SK-N-SH (cell line): Measurements from ENCODE around the gene ETFA. TPM values are rescaled to one million over a fixed set of nuclear protein-coding genes. Genes with fewer than 3 reads are reported as not detected.

Source experiments
- CTCF ChIA-PET: fragments of 300-600, 350-600 bp; formaldehyde crosslinking; extraction: SDS; loops from one replicate; lab custom pipeline; 2021; lab: Yijun Ruan, JAX
- POLR2A ChIA-PET: fragments of 350-600 bp; sonication (Branson Sonifier 250); formaldehyde crosslinking; extraction: SDS; loops from one replicate; lab custom pipeline; 2020; ENCODE audit warnings: antibody characterized with exemption, inconsistent platforms; lab: Yijun Ruan, JAX
- DNase-seq: peaks from one replicate; pipeline ENCODE4 v3.0.0; 2012
- H2AFZ ChIP-seq: fragments of 200-600 bp; sonication (generic); 2 replicates; pipeline ENCODE4 v1.8.1; 2016; ENCODE audit warnings: antibody characterized with exemption, mild to moderate bottlenecking, low read depth
- H3F3A ChIP-seq: fragments of 200-600 bp; sonication (generic); replicated peaks from 2 replicates; pipeline ENCODE3; 2016; ENCODE audit warnings: antibody characterized with exemption, mild to moderate bottlenecking; ENCODE audit not compliant: insufficient read depth
- H3K27ac ChIP-seq, 2 experiments: fragments of 200-500 bp in 1 of 2; fragments of 200-600 bp in 1 of 2; sonication (Bioruptor generic) in 1 of 2; sonication (generic), shearing (Covaris generic) in 1 of 2; 2 replicates each; pipeline versions ENCODE4 v1.5.1 to v1.6.1; 2014 to 2016; ENCODE audit warnings: low read depth in 2 of 2, inconsistent platforms in 1 of 2, low read length in 1 of 2, mild to moderate bottlenecking in 1 of 2, mixed read lengths in 1 of 2
- H3K27me3 ChIP-seq: fragments of 200-600 bp; sonication (generic), shearing (Covaris generic); 2 replicates; pipeline ENCODE4 v1.6.1; 2016; ENCODE audit warnings: mixed run types; ENCODE audit not compliant: insufficient read depth
- H3K36me3 ChIP-seq, 2 experiments: fragments of 200-500 bp in 1 of 2; fragments of 200-600 bp in 1 of 2; sonication (Bioruptor generic) in 1 of 2; sonication (generic) in 1 of 2; replicated peaks in 1 of 2; 2 replicates each; pipeline versions ENCODE3 to v1.5.1; 2014 to 2016; ENCODE audit warnings: low read length in 1 of 2, mild to moderate bottlenecking in 1 of 2; ENCODE audit not compliant: insufficient read depth in 2 of 2, control insufficient read depth in 1 of 2
- H3K4me1 ChIP-seq, 2 experiments: fragments of 200-500 bp in 1 of 2; fragments of 200-600 bp in 1 of 2; sonication (Bioruptor generic) in 1 of 2; sonication (generic), shearing (Covaris generic) in 1 of 2; 2 replicates each; pipeline versions ENCODE4 v1.5.1 to v1.6.1; 2014 to 2016; ENCODE audit warnings: low read depth in 1 of 2, low read length in 1 of 2, mixed run types in 1 of 2; ENCODE audit not compliant: insufficient read depth in 2 of 2, control insufficient read depth in 1 of 2
- H3K4me2 ChIP-seq: fragments of 200-600 bp; sonication (generic), shearing (Covaris generic); 2 replicates; pipeline ENCODE4 v1.6.1; 2017; ENCODE audit warnings: mixed run types
- H3K4me3 ChIP-seq, 2 experiments: fragments of 200-500 bp in 1 of 2; fragments of 200-600 bp in 1 of 2; sonication (Bioruptor generic) in 1 of 2; sonication (generic), shearing (Covaris generic) in 1 of 2; 2 replicates each; pipeline versions ENCODE4 v1.5.1 to v1.8.1; 2014 to 2016; ENCODE audit warnings: low read depth in 2 of 2, inconsistent platforms in 1 of 2, low read length in 1 of 2, mild to moderate bottlenecking in 1 of 2, mixed read lengths in 1 of 2, moderate library complexity in 1 of 2
- H3K79me2 ChIP-seq: fragments of 200-600 bp; sonication (generic); 2 replicates; pipeline ENCODE4 v1.8.1; 2017; ENCODE audit warnings: mild to moderate bottlenecking; ENCODE audit not compliant: insufficient read depth
- H3K9ac ChIP-seq: fragments of 200-600 bp; sonication (generic); 2 replicates; pipeline ENCODE4 v1.6.1; 2017; ENCODE audit warnings: mixed run types
- H3K9me2 ChIP-seq: fragments of 200-600 bp; sonication (generic); 2 replicates; pipeline ENCODE4 v1.6.1; 2017; ENCODE audit warnings: mixed run types
- H3K9me3 ChIP-seq: fragments of 200-600 bp; sonication (generic); 2 replicates; pipeline ENCODE4 v1.6.1; 2017; ENCODE audit warnings: mixed run types, mild to moderate bottlenecking, moderate library complexity
- H4K20me1 ChIP-seq: fragments of 200-600 bp; sonication (generic); 2 replicates; pipeline ENCODE4 v1.6.1; 2017; ENCODE audit warnings: mild to moderate bottlenecking, mixed run types; ENCODE audit not compliant: insufficient read depth
- ELF1 ChIP-seq: IDR thresholded peaks from 2 replicates; pipeline ENCODE4 v1.4.0; 2012
- EP300 ChIP-seq, 2 experiments: IDR thresholded peaks; 2 replicates each; pipeline versions ENCODE4 v1.4.0 to v1.6.1; 2012; ENCODE audit warnings: borderline replicate concordance in 1 of 2, low read depth in 1 of 2, low read length in 1 of 2
- EZH2phosphoT487 ChIP-seq: fragments of 200-600 bp; sonication (generic); IDR thresholded peaks from 2 replicates; pipeline ENCODE4 v1.6.1; 2017; ENCODE audit warnings: low read depth, mixed run types, mild to moderate bottlenecking, antibody characterized with exemption, moderate library complexity, borderline replicate concordance
- FOSL2 ChIP-seq: IDR thresholded peaks from 2 replicates; pipeline ENCODE4 v1.4.0; 2012; ENCODE audit warnings: low read depth, mild to moderate bottlenecking, moderate library complexity, borderline replicate concordance
- FOXJ3 ChIP-seq: sonication (generic); formaldehyde crosslinking; IDR thresholded peaks from 2 replicates; pipeline ENCODE4 v1.5.1; 2020; ENCODE audit warnings: mild to moderate bottlenecking, missing genetic modification reagents
- FOXM1 ChIP-seq: IDR thresholded peaks from 2 replicates; pipeline ENCODE4 v1.4.0; 2012; ENCODE audit warnings: low read depth, mild to moderate bottlenecking
- GABPA ChIP-seq: IDR thresholded peaks from 2 replicates; pipeline ENCODE4 v1.4.0; 2012; ENCODE audit warnings: low read depth, mild to moderate bottlenecking
- JUND ChIP-seq: IDR thresholded peaks from 2 replicates; pipeline ENCODE4 v1.4.0; 2012
- MAX ChIP-seq: IDR thresholded peaks from 2 replicates; pipeline ENCODE4 v1.4.0; 2012; ENCODE audit warnings: low read depth
- NRF1 ChIP-seq: IDR thresholded peaks from 2 replicates; pipeline ENCODE4 v1.6.1; 2012; ENCODE audit warnings: low read depth, mild to moderate bottlenecking, low read length
- PBX3 ChIP-seq: IDR thresholded peaks from 2 replicates; pipeline ENCODE4; 2012
- RCOR1 ChIP-seq: fragments of 150-350 bp; IDR thresholded peaks from 2 replicates; pipeline ENCODE4 v1.6.1; 2017; ENCODE audit warnings: antibody characterized with exemption, low read length
- TCF12 ChIP-seq: IDR thresholded peaks from 2 replicates; pipeline ENCODE4 v1.4.0; 2012
- TEAD4 ChIP-seq: IDR thresholded peaks from 2 replicates; pipeline ENCODE4 v1.4.0; 2012; ENCODE audit warnings: mild to moderate bottlenecking, borderline replicate concordance; ENCODE audit not compliant: insufficient read depth
- USF1 ChIP-seq: IDR thresholded peaks from 2 replicates; pipeline ENCODE4 v1.4.0; 2012; ENCODE audit warnings: low read depth, borderline replicate concordance
- USF2 ChIP-seq: fragments of 150-350 bp; IDR thresholded peaks from 2 replicates; pipeline ENCODE4 v1.6.1; 2017; ENCODE audit warnings: antibody characterized with exemption, low read length, low read depth, borderline replicate concordance
- YY1 ChIP-seq: IDR thresholded peaks from 2 replicates; pipeline ENCODE4 v1.4.0; 2012; ENCODE audit warnings: low read depth, mild to moderate bottlenecking
- WGBS: methylation state at CpG from one replicate; pipeline ENCODE4 v1.1.6; 2017; ENCODE audit warnings: low lambda C conversion rate; 5-methylcytosine and 5-hydroxymethylcytosine counted together
- polyA plus RNA-seq, 3 experiments: library from polyadenylated mRNA; depleted of rRNA; stranded (reverse); fragments of >200 nt; gene quantifications; 2 replicates each; pipeline ENCODE4 v1.2.3, GENCODE V29; 2012

Gene ETFA
- polyA plus RNA-seq, 1 of the 3 experiments (the other 2 are of a cell fraction): 122 TPM

- no peak overlapping the region for H3K4me2 ChIP-seq
- ChIA-PET POLR2A (no interaction called here), CTCF (interaction anchor here (1.1 to 1.3 kb wide), 2 partner anchors 78 to 83 kb away, joined by 3 to 4 read pairs; no protein-coding TSS in a partner anchor)
- no peaks in the 10 kb centered on the region for H3K9me2 ChIP-seq
- H3K9me3 ChIP-seq: no peaks in the 10 kb centered on the region
- no peaks in the 10 kb centered on the region; the same call in 1 of the 2 replicates for H3K79me2 ChIP-seq
- H2AFZ ChIP-seq: no peak overlapping the region
- H3F3A ChIP-seq: no peaks in the 10 kb centered on the region
- no peak overlapping the region for H3K4me3 ChIP-seq
- TF ChIP-seq PBX3 (no peak), RCOR1 (no peak), FOXJ3 (CRISPR knock-in tag) (no peak), NRF1 (no peak), FOSL2 (no peak), USF2 (no peak), USF1 (no peak), FOXM1 (no peak), MAX (no peak), EP300 (IDR thresholded peaks at IDR 0.05; ENCODE audit: borderline replicate concordance in 1 of 2, low read depth in 1 of 2, low read length in 1 of 2) (no peak), YY1 (no peak), ELF1 (no peak), TCF12 (no peak), EZH2phosphoT487 (no peak), TEAD4 (no peak), GABPA (no peak), JUND (no peak)
- TF ChIP-seq, all 33 proteins: peak for 0
- Histone ChIP-seq H3K9ac (no peak overlapping the region), H4K20me1 (no peaks in the 10 kb centered on the region), H3K4me1 (no peaks in the 10 kb centered on the region), H3K36me3 (peaks cover 39 to 70% of the 10 kb centered on the region in 2 experiments), H3K27me3 (no peaks in the 10 kb centered on the region), H3K27ac (no peak overlapping the region)
- no peak for DNase-seq
- 91% methylated on average over 2 of the region's 2 CpGs for WGBS
These were observed 37.0 kb downstream of the ETFA start for GRCh38 chr15:76274226-76274625.

GRCh38 chr15:76270876-76271275, 40.4 kb downstream of the ETFA start:
- over 99% methylated on average over 6 of the region's 6 CpGs for WGBS

More at GRCh38 chr15:76270876-76271275, 40.4 kb downstream of the ETFA start:
- no peaks in the 10 kb centered on the region for H4K20me1 ChIP-seq
- CTCF ChIA-PET: no interaction called here
- no peaks in the 10 kb centered on the region; the same call in 1 of the 2 replicates for H3K79me2 ChIP-seq
- H3K9ac ChIP-seq: no peak overlapping the region
- H3K27me3 ChIP-seq: no peaks in the 10 kb centered on the region
- DNase-seq: no peak
- H3K9me3 ChIP-seq: no peaks in the 10 kb centered on the region
- H2AFZ ChIP-seq: no peak overlapping the region
- H3K9me2 ChIP-seq: no peaks in the 10 kb centered on the region
- H3F3A ChIP-seq: no peaks in the 10 kb centered on the region
- no peaks in the 10 kb centered on the region for H3K4me1 ChIP-seq
- POLR2A ChIA-PET: no interaction called here
- TF ChIP-seq EZH2phosphoT487: no peak
- peaks cover 52 to 87% of the 10 kb centered on the region in 2 experiments for H3K36me3 ChIP-seq
- H3K27ac ChIP-seq: no peak overlapping the region
- no peak overlapping the region for H3K4me3 ChIP-seq
- no peak overlapping the region for H3K4me2 ChIP-seq
